T-cell (primary cell): Measurements from ENCODE around the gene AKAP13. TPM values are rescaled to one million over a fixed set of nuclear protein-coding genes. Genes with fewer than 3 reads are reported as not detected.

Source experiments
- ATAC-seq, 4 experiments: fragments of 200-7000 bp in 3 of 4; fragments of 150-1000 bp in 1 of 4; cut with Tn5 transposase; replicated peaks in 1 of 4; 1 replicate in 3 of 4; 2 replicates in 1 of 4; pipeline ENCODE4 v1.10.0; 2021; ENCODE audit warnings: moderate library complexity in 3 of 4, mild to moderate bottlenecking in 2 of 4, moderate number of reproducible peaks in 1 of 4
- CTCF ChIA-PET, 2 donors: fragments of 300-600 bp; sonication (Branson Sonifier 250); formaldehyde crosslinking; loops; one replicate each; lab custom pipeline; 2022; ENCODE audit warnings: antibody characterized with exemption in 2 of 2; lab: Charles Lee
- POLR2A ChIA-PET, 2 donors: fragments of 300-600 bp; sonication (Branson Sonifier 250); formaldehyde crosslinking; loops; one replicate each; lab custom pipeline; 2022; ENCODE audit warnings: antibody characterized with exemption in 2 of 2; lab: Charles Lee
- DNase-seq, 35 experiments: peaks; one replicate each; pipeline versions ENCODE4 v3.0.0 to v3.0.0-alpha.2; 2013 to 2023
- H3K27ac ChIP-seq: one replicate; pipeline ENCODE4 v1.5.1; 2013; ENCODE audit warnings: low read length
- H3K27me3 ChIP-seq, 2 experiments: replicated peaks in 1 of 2; 1 replicate in 1 of 2; 2 replicates in 1 of 2; pipeline versions ENCODE4 v1.6.1 to v1.7.0; 2013; ENCODE audit warnings: low read length in 1 of 2, mixed read lengths in 1 of 2; ENCODE audit not compliant: control insufficient read depth in 2 of 2, insufficient read depth in 2 of 2; ENCODE audit errors: extremely low read depth in 1 of 2
- H3K36me3 ChIP-seq, 2 donors: 1 replicate in 1 of 2; 2 replicates in 1 of 2; pipeline versions ENCODE4 v1.6.1 to v1.7.0; 2013; ENCODE audit warnings: low read length in 1 of 2; ENCODE audit not compliant: control insufficient read depth in 2 of 2, insufficient read depth in 1 of 2; ENCODE audit errors: extremely low read depth in 1 of 2
- H3K4me1 ChIP-seq, 2 experiments: 1 replicate in 1 of 2; 2 replicates in 1 of 2; pipeline versions ENCODE4 v1.6.1 to v1.7.0; 2013; ENCODE audit warnings: low read length in 2 of 2, mixed read lengths in 1 of 2; ENCODE audit not compliant: insufficient read depth in 2 of 2, control insufficient read depth in 1 of 2; ENCODE audit errors: extremely low read depth in 1 of 2
- H3K4me3 ChIP-seq, 2 donors: 1 replicate in 1 of 2; 2 replicates in 1 of 2; pipeline versions ENCODE4 v1.5.1 to v1.7.0; 2013; ENCODE audit warnings: mild to moderate bottlenecking in 2 of 2, low read length in 1 of 2, moderate library complexity in 1 of 2; ENCODE audit not compliant: control insufficient read depth in 1 of 2; ENCODE audit errors: extremely low read depth in 1 of 2
- H3K9me3 ChIP-seq: 2 replicates; pipeline ENCODE4 v1.7.0; 2013
- H3K27ac Mint-ChIP-seq, 2 donors: one replicate each; pipeline ENCODE4 v1.8.0; 2020 to 2021; ENCODE audit warnings: mild to moderate bottlenecking in 2 of 2, mixed read lengths in 2 of 2
- H3K27me3 Mint-ChIP-seq, 2 donors: one replicate each; pipeline ENCODE4 v1.8.0; 2021 to 2022; ENCODE audit warnings: mixed read lengths in 2 of 2
- H3K36me3 Mint-ChIP-seq: one replicate; pipeline ENCODE4 v1.8.0; 2021; ENCODE audit warnings: mixed read lengths
- H3K4me1 Mint-ChIP-seq, 3 donors: one replicate each; pipeline ENCODE4 v1.8.0; 2020 to 2022; ENCODE audit warnings: mixed read lengths in 3 of 3, mild to moderate bottlenecking in 1 of 3
- H3K4me3 Mint-ChIP-seq, 3 donors: one replicate each; pipeline ENCODE4 v1.8.0; 2020 to 2022; ENCODE audit warnings: mild to moderate bottlenecking in 3 of 3, mixed read lengths in 3 of 3, moderate library complexity in 3 of 3
- H3K9me3 Mint-ChIP-seq, 3 donors: one replicate each; pipeline ENCODE4 v1.8.0; 2020 to 2022; ENCODE audit warnings: mixed read lengths in 3 of 3
- WGBS: methylation state at CpG from one replicate; pipeline ENCODE4 v1.1.5; 2013; ENCODE audit warnings: missing lambda C conversion rate; ENCODE audit not compliant: insufficient coverage; 5-methylcytosine and 5-hydroxymethylcytosine counted together
- total RNA-seq, 35 experiments: library from RNA in 6 of 35; stranded (reverse) in 6 of 35; fragments of 120-200 nt in 1 of 35; gene quantifications; one replicate each; pipeline versions ENCODE4 v1.2.1 to v1.2.4 and lab custom pipeline; 2013 to 2026

AKAP13 gene
- total RNA-seq, 5 donors from 2014 or later (not counting 1 experiment from before 2014, with no cell fraction given) = 232 to 391 (median 281) TPM

- CTCF ChIA-PET = no interaction called here
- Mint-ChIP-seq H3K36me3 (peaks cover 4% of the 10 kb centered on the region), H3K27me3 (no peaks in the 10 kb centered on the region), H3K4me3 (no peak overlapping the region), H3K4me1 (peaks cover 27 to 35% (median 34%) of the 10 kb centered on the region in 3 donors), H3K9me3 (no peaks in the 10 kb centered on the region), H3K27ac (no peak overlapping the region)
- H3K27me3 ChIP-seq = no peaks in the 10 kb centered on the region
- H3K4me3 ChIP-seq = no peak overlapping the region
- H3K4me1 ChIP-seq = peaks cover 3 to 22% of the 10 kb centered on the region in 2 experiments
- peaks cover 3 to 6% of the 10 kb centered on the region in 2 donors for H3K36me3 ChIP-seq
- ATAC-seq (no peak), DNase-seq (no peak)
- WGBS = 97% methylated on average over 10 of the region's 11 CpGs
- no peak overlapping the region for H3K27ac ChIP-seq
- POLR2A ChIA-PET = interaction anchor here in 1 of 2 donors (0.5 kb wide), 1 partner anchor 84 kb away, joined by 13 read pairs; no protein-coding TSS in a partner anchor
- no peaks in the 10 kb centered on the region for H3K9me3 ChIP-seq
Observed at GRCh38 chr15:85755471-85755870, 375.1 kb downstream of the AKAP13 start.

GRCh38 chr15:85755942-85756341 lies 375.5 kb downstream of the AKAP13 start:
- Mint-ChIP-seq H3K9me3 (no peaks in the 10 kb centered on the region), H3K4me3 (no peak overlapping the region), H3K36me3 (peaks cover 4% of the 10 kb centered on the region), H3K4me1 (peaks cover 22 to 34% (median 30%) of the 10 kb centered on the region in 3 donors), H3K27ac (no peak overlapping the region), H3K27me3 (no peaks in the 10 kb centered on the region)
- ChIA-PET POLR2A (no interaction called here), CTCF (no interaction called here)
- H3K27ac ChIP-seq = no peak overlapping the region
- DNase-seq = no peak
- H3K27me3 ChIP-seq = no peaks in the 10 kb centered on the region
- ATAC-seq = no peak
- H3K9me3 ChIP-seq = no peaks in the 10 kb centered on the region
- no peak overlapping the region for H3K4me3 ChIP-seq
- peaks cover 3 to 9% of the 10 kb centered on the region in 2 donors for H3K36me3 ChIP-seq
- 100% methylated on average over 2 of the region's 4 CpGs for WGBS
- H3K4me1 ChIP-seq = peaks cover 3 to 20% of the 10 kb centered on the region in 2 experiments

- no peaks in the 10 kb centered on the region for H3K9me3 ChIP-seq
- no peak overlapping the region for H3K4me3 ChIP-seq
- Mint-ChIP-seq H3K4me3 (no peak overlapping the region), H3K36me3 (peaks cover 5% of the 10 kb centered on the region), H3K4me1 (peaks cover 18 to 29% (median 25%) of the 10 kb centered on the region in 3 donors), H3K27ac (no peak overlapping the region), H3K9me3 (no peaks in the 10 kb centered on the region), H3K27me3 (no peaks in the 10 kb centered on the region)
- ATAC-seq (no peak), DNase-seq (no peak)
- H3K36me3 ChIP-seq = peaks cover 3 to 9% of the 10 kb centered on the region in 2 donors
- WGBS = 100% methylated on average over 5 of the region's 9 CpGs
- H3K27ac ChIP-seq = no peak overlapping the region
- peaks cover 1 to 14% of the 10 kb centered on the region in 2 experiments for H3K4me1 ChIP-seq
- CTCF ChIA-PET = no interaction called here
- POLR2A ChIA-PET = no interaction called here
- no peaks in the 10 kb centered on the region for H3K27me3 ChIP-seq
Observed at GRCh38 chr15:85756411-85757072, 376.1 kb downstream of the AKAP13 start.

- Histone ChIP-seq H3K27me3 (no peaks in the 10 kb centered on the region), H3K4me3 (no peak overlapping the region), H3K9me3 (no peaks in the 10 kb centered on the region), H3K27ac (no peak overlapping the region), H3K4me1 (peaks cover 0 to 6% of the 10 kb centered on the region in 2 experiments), H3K36me3 (peaks cover 3 to 9% of the 10 kb centered on the region in 2 donors)
- ATAC-seq (no peak), DNase-seq (no peak)
- WGBS = 88% methylated on average over 6 of the region's 13 CpGs
- Mint-ChIP-seq H3K27ac (no peak overlapping the region), H3K36me3 (peaks cover 8% of the 10 kb centered on the region), H3K9me3 (no peaks in the 10 kb centered on the region), H3K27me3 (no peaks in the 10 kb centered on the region), H3K4me1 (peaks cover 11 to 23% (median 17%) of the 10 kb centered on the region in 3 donors), H3K4me3 (no peak overlapping the region)
- POLR2A ChIA-PET = no interaction called here
- CTCF ChIA-PET = no interaction called here
Observed at GRCh38 chr15:85757073-85757938, 376.9 kb downstream of the AKAP13 start.

GRCh38 chr15:85757939-85758654 lies 377.7 kb downstream of the AKAP13 start:
- ChIA-PET CTCF (no interaction called here), POLR2A (no interaction called here)
- ATAC-seq (no peak), DNase-seq (no peak)
- Histone ChIP-seq H3K27ac (no peak overlapping the region), H3K4me3 (no peak overlapping the region), H3K36me3 (peaks cover 11 to 13% of the 10 kb centered on the region in 2 donors), H3K9me3 (no peaks in the 10 kb centered on the region), H3K4me1 (no peaks in the 10 kb centered on the region), H3K27me3 (no peaks in the 10 kb centered on the region)
- Mint-ChIP-seq H3K36me3 (peaks cover 11% of the 10 kb centered on the region), H3K27me3 (no peaks in the 10 kb centered on the region), H3K4me1 (peaks cover 5 to 16% (median 12%) of the 10 kb centered on the region in 3 donors), H3K27ac (no peak overlapping the region), H3K4me3 (no peak overlapping the region), H3K9me3 (no peaks in the 10 kb centered on the region)
- 95% methylated on average over 8 of the region's 17 CpGs for WGBS

- Histone ChIP-seq H3K4me1 (no peaks in the 10 kb centered on the region), H3K27me3 (no peaks in the 10 kb centered on the region), H3K4me3 (no peak overlapping the region), H3K36me3 (peaks cover 13 to 16% of the 10 kb centered on the region in 2 donors), H3K27ac (no peak overlapping the region), H3K9me3 (no peaks in the 10 kb centered on the region)
- Mint-ChIP-seq H3K27ac (no peak overlapping the region), H3K4me1 (peaks cover 3 to 10% (median 7%) of the 10 kb centered on the region in 3 donors), H3K36me3 (peaks cover 11% of the 10 kb centered on the region), H3K9me3 (no peaks in the 10 kb centered on the region), H3K27me3 (no peaks in the 10 kb centered on the region), H3K4me3 (no peak overlapping the region)
- POLR2A ChIA-PET = no interaction called here
- whole genome bisulfite sequencing = 97% methylated on average over 20 of the region's 21 CpGs
- DNase-seq (no peak), ATAC-seq (no peak)
- CTCF ChIA-PET = no interaction called here
Observed at GRCh38 chr15:85758655-85758978, 378.2 kb downstream of the AKAP13 start.
